Measurements from ENCODE around the gene KNCN.

KNCN gene

GRCh38 chr1:46543761-46544560, 7.5 kb downstream of the KNCN start:
- no peak for DNase-seq (ENCODE audit: low read depth)

DNA sequence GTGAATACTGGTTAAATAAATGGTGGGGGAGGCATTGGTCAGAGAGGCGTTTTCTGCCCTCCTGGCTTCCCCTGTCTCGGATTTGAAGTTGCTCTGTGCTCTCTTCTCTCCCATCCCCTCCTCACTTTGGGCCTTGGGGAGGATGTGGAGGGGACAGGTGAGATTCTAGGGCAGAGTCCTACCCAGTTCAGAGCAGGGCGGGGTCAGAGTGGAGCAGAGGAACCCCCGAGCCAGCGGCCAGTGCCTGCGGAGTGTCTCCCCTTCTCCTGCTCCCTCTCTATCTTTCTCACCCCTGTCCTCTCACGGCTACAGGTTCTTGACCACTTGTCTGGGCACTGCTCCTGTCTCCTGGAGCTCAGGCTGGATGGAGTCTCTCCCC, 8.1 kb downstream of the KNCN start:
- DNase-seq (ENCODE audit: low read depth), result no peak

- DNase-seq (ENCODE audit: low read depth), result no peak
These were observed 11.5 kb downstream of the KNCN start for GRCh38 chr1:46539972-46540371.

- no peak for DNase-seq (ENCODE audit: low read depth)
These were observed 13.3 kb downstream of the KNCN start for GRCh38 chr1:46538147-46538546.

DNA sequence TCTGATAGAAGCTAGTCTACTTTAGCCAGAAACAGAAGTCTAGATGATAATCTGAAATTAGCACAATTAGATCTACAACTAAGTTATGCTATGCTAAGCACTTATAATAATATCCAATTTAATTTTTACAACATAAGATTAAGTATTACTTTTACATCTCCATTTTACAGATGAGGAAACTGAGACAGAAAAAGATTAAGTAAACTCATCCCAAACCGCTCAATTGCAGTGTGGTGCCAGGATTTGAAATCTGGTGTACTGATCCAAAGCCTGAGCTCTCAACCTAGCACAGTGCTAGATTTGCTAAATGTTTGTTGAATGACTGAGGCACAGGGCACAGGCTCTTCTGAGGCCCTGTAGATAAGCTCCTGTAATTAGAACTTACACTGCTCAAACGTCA, 13.8 kb downstream of the KNCN start:
- DNase-seq (ENCODE audit: low read depth), result no peak

DNA sequence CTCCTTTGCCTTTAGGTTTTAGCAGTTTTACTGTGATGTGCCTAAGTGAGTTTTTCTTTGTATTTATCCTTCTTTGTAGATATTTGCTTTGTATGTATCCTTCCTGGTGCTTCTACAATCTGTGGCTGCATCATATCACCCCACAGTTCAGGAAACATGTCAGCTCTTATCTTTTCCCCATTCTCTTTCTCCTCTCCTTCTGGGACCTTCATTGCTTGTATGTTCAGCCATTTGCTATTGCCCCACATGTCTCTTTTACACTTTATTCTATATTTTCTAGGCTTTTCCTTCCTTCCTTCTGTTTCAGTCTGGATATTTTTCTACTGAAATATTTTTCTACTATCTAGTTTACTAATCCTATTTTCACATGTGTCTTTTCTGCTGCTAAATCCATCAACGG, 14.9 kb downstream of the KNCN start:
- DNase-seq (ENCODE audit: low read depth), result no peak

- DNase-seq (ENCODE audit: low read depth), result no peak
These were observed 16.4 kb downstream of the KNCN start for GRCh38 chr1:46535063-46535462.

DNA sequence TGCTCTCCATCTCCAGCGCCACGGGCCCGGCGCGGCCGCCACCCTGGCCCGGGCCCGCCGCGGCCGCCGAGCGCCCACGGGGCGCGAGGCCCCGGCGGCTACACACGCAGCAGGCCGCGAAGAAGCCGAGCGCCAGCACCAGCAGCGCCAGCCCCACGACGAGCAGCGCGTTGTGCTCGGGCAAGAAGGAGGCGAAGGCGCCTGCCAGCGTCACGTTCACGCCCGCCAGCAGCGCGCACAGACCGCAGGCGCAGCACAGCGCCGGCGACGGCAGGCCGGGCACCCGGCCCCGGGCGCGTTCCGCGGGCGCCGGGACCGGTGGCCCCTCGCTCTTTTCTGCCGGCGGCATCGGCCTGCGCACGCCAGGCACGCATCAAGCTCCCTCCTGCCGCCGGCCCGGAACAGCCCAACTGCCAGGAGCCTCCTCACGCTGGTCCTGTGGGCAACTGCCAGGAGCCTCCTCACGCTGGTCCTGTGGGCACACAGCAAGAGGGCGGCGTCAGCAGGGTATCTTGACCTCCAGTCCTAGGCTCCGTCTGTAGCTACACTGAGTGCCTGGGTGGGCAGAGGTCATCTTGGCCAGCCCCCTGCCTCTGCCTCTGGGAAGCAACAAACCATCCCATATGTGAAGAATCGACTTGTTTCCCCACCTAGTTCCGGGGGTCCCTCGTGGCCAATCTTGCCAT, 18.1 kb downstream of the KNCN start:
- no peak for DNase-seq (ENCODE audit: low read depth)

- peak; percentile 27 for DNase-seq (ENCODE audit: low read depth)
These were observed 18.8 kb downstream of the KNCN start for GRCh38 chr1:46532498-46533178.

- no peak for DNase-seq (ENCODE audit: low read depth)
These were observed 19.4 kb downstream of the KNCN start for GRCh38 chr1:46532095-46532494.

GRCh38 chr1:46530791-46531409, 20.5 kb downstream of the KNCN start:
- no peak for DNase-seq (ENCODE audit: low read depth)

DNA sequence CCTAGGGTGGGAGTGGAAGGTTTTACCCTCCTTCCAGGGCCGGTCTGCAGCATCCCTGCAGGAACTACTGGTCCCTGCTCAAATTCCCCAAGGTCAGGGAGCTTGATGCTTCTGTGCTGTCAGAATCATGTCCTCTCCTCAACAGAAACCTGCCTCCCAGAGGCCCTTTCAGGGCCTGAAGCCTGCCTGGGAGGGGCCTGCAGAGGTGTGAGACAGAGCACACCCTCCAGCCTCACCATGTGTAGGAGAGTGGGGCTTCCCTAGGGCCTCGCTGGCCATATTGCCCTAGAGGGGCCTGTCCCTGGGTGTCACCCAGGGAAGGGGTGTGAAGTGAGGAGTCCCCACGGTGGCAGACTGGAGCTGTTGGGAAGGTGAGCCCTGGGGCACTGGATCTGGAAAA, 21.1 kb downstream of the KNCN start:
- no peak for DNase-seq (ENCODE audit: low read depth)

GRCh38 chr1:46529031-46529630, 22.3 kb downstream of the KNCN start:
- no peak for DNase-seq (ENCODE audit: low read depth)

GRCh38 chr1:46528297-46528955, 23.0 kb downstream of the KNCN start:
- DNase-seq (ENCODE audit: low read depth), result no peak

DNA sequence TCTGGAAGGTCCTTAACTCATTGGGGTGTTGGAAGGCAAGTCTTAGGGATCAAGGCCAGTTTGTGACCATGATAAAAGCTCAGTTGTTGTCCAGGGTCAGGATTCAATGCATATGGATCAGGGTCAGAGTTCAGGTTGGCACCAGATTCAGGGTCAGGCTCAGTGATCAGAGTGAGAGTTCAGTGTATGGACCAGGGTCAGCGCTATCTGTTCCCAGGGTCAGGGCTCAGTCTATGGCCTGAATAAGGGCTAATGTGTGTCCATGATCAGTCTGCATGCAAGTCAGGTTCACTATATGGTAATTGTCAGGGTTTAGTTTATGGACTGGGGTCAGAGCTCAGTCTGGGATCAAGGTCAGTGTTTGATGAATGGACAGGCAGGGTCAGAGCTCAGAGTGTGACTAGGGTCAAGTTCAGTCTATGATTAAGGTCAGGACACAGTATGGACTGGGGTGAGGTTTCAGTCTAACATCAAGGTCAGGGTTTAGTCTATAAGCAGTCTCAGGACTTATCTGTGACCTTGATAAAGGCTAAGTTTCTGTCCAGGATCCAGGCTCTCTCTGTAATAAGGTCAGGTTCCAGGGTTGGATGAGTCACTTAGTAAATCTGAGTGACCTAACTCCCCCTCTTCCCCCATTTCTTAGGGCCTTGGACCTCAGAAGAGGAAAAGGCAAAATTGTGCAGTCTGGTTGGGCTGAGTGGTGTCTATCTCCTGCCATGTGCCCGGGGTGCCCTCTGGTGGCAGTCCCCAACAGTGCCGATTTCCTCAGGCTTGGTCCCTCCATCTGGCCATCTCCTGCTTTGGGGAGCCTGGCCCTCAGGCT, 23.8 kb downstream of the KNCN start:
- DNase-seq (ENCODE audit: low read depth), result peak; percentile 46

GRCh38 chr1:46526691-46527291, 24.7 kb downstream of the KNCN start:
- no peak for DNase-seq (ENCODE audit: low read depth)

GRCh38 chr1:46526013-46526690, 25.3 kb downstream of the KNCN start:
- no peak for DNase-seq (ENCODE audit: low read depth)

- DNase-seq (ENCODE audit: low read depth), result no peak
These were observed 26.0 kb downstream of the KNCN start for GRCh38 chr1:46525253-46525983.

- DNase-seq (ENCODE audit: low read depth), result no peak
These were observed 26.6 kb downstream of the KNCN start for GRCh38 chr1:46524843-46525242.

Measured in CMK (cell line).